Sigmoid colon (tissue), 4 donors: ENCODE results near the gene HDDC3.

ENCODE experiments used
- EP300 ChIP-seq, 4 donors: sonication (generic); formaldehyde crosslinking; IDR thresholded peaks; one replicate each; pipeline ENCODE4 v1.6.1; 2017; ENCODE audit warnings: antibody characterized with exemption in 4 of 4
- POLR2A ChIP-seq, 2 donors: fragments of 450-650 bp; IDR thresholded peaks; one replicate each; pipeline ENCODE4 v1.6.1; 2016; ENCODE audit warnings: antibody characterized with exemption in 2 of 2, mild to moderate bottlenecking in 2 of 2, moderate library complexity in 2 of 2
- POLR2AphosphoS5 ChIP-seq, 4 donors: sonication (generic); formaldehyde crosslinking; IDR thresholded peaks; one replicate each; pipeline ENCODE4 v1.6.1; 2017; ENCODE audit warnings: antibody characterized with exemption in 4 of 4
- TF ChIP-seq, protein P1 (sequence below), 4 experiments: fragments of 450-650 bp in 3 of 4; fragments of 200-600 bp in 1 of 4; IDR thresholded peaks; one replicate each; pipeline ENCODE4 v1.5.1; 2016 to 2019; ENCODE audit warnings: antibody characterized with exemption in 4 of 4, mild to moderate bottlenecking in 3 of 4, moderate library complexity in 2 of 4

DNA sequence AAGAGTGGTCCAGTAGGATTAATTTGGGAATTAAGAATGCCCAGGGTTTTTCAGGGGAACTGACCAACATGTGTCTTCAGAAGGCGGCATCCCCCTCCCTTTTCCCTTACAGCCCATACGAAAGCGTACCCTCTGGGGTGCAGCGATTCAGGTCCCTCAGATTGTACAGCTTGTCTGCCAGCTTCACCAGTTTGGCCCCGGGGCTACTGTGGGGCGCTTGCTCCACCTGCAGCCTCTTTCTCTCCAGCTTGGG is 848 bp downstream of the HDDC3 start:
- no peak for TF ChIP-seq EP300 (IDR thresholded peaks at IDR 0.05)
- no peak for TF ChIP-seq POLR2AphosphoS5 (IDR thresholded peaks at IDR 0.05)
- TF ChIP-seq, protein P1, sequence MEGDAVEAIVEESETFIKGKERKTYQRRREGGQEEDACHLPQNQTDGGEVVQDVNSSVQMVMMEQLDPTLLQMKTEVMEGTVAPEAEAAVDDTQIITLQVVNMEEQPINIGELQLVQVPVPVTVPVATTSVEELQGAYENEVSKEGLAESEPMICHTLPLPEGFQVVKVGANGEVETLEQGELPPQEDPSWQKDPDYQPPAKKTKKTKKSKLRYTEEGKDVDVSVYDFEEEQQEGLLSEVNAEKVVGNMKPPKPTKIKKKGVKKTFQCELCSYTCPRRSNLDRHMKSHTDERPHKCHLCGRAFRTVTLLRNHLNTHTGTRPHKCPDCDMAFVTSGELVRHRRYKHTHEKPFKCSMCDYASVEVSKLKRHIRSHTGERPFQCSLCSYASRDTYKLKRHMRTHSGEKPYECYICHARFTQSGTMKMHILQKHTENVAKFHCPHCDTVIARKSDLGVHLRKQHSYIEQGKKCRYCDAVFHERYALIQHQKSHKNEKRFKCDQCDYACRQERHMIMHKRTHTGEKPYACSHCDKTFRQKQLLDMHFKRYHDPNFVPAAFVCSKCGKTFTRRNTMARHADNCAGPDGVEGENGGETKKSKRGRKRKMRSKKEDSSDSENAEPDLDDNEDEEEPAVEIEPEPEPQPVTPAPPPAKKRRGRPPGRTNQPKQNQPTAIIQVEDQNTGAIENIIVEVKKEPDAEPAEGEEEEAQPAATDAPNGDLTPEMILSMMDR (IDR thresholded peaks at IDR 0.05), result no peak
- TF ChIP-seq POLR2A (IDR thresholded peaks at IDR 0.05), result no peak
